EL (cell line): Measurements from ENCODE around the gene MCF2L.

Experiments
- DNase-seq: peaks from one replicate; pipeline ENCODE4 v3.0.0-alpha.2; 2016

Gene MCF2L

GRCh38 chr13:112981451-112981850 lies 12.4 kb downstream of the MCF2L start:
- no peak for DNase-seq

- no peak for DNase-seq
These were observed 13.4 kb downstream of the MCF2L start for GRCh38 chr13:112982281-112983041.

DNA sequence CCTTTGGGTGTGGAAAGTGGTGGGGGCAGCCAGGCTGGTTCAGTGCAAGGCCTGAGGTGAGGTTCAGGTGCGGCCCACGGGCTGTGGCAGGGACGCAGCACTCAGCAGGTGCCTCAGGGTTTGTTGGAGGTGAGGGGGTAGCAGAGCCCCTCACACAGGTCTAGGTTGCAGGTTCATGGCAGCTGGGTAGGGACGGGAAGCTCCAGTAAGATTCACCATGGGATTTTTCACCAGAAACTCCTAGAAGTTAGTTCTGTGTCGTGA lies 14.0 kb downstream of the MCF2L start:
- no peak for DNase-seq

- no peak for DNase-seq
These were observed 14.6 kb downstream of the MCF2L start for GRCh38 chr13:112983428-112984196.

- no peak for DNase-seq
These were observed 15.5 kb downstream of the MCF2L start for GRCh38 chr13:112984501-112984900.

DNA sequence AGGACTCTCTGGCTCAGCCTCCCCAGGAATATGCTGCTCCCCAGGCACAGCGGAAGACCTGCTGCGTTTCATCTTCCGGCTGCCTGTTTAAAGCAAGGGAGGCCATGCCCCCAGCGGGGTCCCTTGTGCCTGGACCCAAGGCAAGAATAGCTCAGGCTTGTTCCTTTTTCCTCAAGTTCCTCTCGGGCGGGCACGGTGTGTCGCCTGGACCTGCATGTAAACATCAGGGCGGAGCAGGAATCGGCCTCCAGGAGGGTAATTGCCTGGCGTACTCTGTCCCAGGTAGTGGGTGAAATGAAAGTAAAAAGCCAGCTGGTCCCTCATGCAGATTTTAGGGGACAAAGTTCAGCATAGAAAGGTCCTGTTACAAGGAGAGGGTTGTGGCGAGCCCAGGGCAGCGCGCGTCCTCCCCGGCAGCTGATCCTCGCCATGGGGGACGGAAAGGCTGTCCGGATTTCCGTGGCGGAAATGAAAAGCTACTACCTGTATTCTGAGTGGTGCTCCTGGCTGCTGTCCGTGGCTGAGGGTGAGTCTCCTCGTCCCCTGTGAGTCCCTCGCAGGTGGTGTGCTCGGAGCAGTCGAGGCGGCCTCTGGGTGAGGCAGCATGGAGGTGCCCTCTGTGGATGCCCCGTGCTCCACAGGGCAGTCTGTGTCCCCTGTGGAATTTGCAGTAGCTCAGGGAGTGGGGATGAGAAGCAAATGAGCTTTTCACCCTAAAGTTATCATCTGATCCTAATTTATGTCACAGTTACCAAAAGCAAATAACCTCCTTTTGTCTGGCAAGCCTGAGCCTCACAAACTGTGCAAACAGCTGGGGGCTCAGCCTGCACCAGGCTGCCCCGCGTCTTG lies 16.2 kb downstream of the MCF2L start:
- DNase-seq = no peak

GRCh38 chr13:112985803-112986408 lies 16.9 kb downstream of the MCF2L start:
- DNase-seq = no peak

DNA sequence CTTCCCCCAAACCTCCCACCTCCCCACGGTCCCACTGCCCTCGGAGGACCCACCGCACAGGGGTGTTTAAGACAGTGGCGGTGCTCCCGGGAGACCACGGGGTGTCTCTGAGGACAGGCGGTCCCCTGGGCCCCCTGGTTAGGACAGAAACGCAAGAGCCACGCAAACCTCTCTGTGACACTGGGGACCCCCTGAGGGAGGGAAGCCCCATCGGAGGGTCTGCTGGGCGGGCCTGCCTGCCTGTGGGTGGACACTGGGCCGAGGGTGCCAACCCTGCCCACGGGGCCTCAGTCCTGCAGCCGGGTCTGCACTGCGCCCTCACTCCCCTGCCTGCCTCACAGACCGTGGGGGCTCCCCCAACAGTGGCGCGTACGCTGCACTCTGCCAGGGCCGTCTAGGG lies 17.5 kb downstream of the MCF2L start:
- DNase-seq = no peak

DNA sequence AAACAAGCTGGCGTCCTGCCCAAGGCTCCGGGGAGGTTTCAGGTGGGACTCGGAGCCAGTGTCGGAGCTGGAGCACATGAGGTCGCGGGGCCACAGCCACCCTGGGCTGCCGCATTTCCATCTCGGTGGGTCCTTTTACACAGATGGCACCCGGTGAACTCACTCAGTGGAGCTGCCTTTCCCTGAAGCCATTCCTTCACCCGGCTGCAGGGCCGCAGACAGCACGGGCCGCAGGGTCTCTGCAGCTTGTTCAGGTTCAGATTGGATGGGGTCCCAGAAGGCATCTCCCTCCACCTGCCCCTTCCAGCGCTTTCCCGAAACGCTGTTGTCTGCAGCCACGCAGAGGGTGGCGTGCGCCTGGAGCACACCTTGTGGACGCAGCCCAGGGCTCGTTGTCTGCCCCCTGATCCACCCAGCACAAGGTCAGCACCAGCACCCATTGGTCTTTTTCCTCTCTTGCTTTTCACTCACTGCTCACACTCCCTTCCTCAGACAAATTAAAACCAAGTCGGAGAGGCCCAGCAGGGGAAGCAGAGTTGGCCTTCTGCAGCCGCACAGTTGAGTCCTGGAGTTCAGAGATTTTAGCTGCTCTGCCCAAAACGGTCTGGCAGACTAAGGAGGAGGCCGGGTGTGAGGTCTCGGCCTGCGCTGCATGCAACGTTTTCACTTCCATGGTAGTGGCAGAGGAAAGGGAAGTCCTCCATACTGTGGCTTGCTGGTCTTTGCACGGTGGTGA lies 18.1 kb downstream of the MCF2L start:
- DNase-seq = no peak

- no peak for DNase-seq
These were observed 18.6 kb downstream of the MCF2L start for GRCh38 chr13:112987682-112988024.

- DNase-seq = no peak
These were observed 21.8 kb downstream of the MCF2L start for GRCh38 chr13:112990783-112991182.

DNA sequence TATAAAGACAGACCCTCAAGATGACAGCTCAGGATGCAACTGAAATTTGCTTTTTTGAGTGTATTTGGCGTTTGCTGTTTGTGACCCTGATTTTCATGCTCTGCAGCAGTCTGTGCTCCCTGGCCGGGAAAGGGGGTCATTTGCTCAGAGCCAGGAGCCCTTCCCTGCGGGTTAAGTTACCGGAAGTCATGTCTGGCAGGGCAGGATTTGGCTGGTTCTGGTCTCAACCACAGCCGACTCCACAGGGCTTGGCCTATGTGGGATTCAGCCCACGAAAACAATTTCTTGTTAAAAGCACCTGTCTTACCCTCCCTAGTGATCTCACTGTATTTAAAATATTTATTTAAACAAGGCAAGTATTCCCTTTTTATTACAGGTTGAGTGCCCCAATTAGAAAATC lies 22.6 kb downstream of the MCF2L start:
- no peak for DNase-seq

DNA sequence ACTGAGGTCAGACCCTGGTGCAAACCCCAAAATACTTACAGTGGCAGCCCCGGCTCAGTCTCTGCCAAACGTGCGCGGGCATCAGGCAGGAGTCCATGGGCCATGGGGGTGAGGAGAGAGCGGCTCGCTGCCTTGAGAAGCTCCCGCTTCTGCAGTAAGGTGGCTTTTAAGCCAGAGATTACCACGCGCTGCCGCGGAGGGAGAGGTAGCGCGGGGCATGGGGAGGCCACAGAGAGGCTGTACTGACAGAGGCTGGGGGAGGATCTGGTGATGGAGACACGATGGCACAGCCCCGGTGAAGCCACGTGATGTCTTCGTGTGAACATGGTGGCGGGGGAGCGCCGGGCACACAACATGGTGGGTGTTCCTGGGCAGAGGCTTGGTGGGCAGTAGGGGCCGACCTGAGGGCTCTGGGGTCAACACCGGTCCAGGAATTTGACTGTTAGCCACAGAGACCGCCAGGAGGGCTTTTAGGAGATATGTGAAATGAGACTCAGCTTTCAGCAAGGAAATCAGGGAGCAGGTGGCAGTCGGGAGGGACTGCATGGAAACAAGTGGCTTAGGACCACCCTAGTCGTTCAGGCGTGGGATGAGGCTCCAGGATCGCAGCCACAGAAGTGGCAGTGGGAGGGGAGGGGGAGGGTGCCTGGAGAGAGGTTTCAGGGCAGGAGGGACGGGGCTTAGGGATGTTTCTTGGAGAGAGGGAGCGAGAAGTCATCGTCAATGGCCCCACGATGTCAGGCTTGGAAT lies 24.1 kb downstream of the MCF2L start:
- no peak for DNase-seq

DNA sequence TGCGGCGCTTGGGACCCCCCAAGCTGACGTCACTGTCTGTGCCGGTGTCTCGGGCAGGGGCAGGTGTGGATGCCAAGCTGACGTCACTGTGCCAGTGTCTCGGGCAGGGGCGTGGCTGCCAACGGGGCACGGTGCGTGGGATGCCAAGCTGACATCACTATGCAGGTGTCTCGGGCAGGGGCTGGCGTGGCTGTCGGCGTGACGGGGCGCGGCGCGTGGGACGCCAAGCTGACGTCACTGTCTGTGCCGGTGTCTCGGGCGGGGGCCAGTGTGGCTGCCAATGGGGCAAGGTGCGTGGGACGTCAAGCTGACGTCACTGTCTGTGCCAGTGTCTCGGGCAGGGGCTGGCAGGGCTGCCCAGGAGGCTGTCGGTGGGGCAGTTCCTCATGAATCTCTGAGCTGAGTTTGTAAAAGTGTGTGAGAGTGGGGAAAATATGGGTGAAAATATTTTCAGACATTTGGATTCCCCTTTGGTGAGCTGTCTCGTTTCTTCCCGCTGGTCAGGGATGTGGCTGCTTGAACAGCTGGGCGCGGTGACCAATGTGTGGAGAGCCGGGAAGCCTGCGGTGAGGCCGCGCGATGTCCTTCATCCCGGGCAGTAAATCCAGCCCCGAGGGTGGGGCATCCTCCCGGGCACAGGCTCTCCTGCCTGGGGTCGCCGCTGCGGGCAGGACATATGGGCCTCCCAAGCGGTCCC lies 25.2 kb downstream of the MCF2L start:
- no peak for DNase-seq

- DNase-seq = no peak
These were observed 25.9 kb downstream of the MCF2L start for GRCh38 chr13:112994781-112995355.

DNA sequence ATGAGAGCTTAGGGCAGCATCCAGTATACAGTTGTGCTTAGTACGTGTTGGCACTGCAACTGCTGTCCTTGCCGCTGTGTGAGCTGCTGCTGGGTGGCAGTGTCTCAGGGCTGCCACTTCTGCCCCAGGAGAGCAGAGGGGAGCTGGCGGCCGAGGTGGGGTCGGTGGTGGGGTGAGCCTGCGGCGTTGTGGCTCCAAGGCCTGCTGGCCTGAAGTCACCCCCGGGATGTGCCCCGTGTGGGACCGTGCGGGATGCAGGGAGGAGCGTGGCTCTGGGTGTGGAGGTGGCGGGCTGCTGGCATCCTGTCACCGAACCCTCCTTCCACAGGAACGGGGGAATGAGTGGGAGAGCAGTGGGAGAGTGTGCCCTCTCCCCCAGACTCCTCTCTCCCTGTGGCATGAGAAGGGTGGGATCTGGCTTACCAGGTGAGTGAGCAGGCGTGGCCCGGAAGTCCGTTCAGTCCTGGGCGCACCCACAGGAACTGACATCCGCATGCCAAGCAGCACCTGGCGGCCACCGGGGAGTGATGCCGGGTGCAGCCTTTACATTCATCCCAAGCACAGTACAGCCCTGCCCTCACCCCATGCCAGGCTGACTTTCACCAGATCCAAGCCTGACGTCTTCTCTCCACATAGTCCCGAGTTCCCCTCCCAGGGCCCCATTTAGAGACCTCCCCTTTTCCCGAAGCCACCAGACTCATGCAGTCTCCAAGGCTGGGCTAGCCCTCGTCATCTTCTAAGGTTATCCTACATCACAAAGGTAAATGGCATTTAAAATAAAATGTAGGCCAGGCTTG lies 26.6 kb downstream of the MCF2L start:
- DNase-seq = no peak

DNA sequence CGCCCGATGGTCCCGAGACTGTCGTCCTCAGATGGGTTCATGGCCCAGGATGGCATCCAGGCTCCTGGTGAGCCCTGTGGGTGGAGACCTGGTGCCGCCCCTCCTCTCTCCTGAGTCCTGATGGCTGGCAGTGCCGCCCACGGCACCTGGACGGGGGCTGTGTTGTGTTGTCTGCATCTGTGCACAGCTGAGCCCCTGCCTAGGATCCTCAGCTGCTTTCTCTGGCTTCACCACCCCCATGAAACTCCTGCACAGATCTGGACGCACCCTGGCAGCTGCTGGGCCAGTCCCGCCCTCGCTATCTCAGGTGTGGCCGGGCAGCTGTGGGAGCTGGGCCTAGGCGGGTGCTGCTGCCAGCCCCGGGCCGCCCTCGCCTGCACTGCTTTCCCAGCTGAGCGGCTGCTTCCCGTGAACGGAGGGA lies 27.7 kb downstream of the MCF2L start:
- DNase-seq = no peak

- no peak for DNase-seq
These were observed 28.4 kb downstream of the MCF2L start for GRCh38 chr13:112997188-112998130.
